KMS-11 (cell line): Measurements from ENCODE around the gene SLC12A5.
A peak's percentile ranks its signal among the peaks of the same experiment; 100 is the strongest.

Source experiments
- H2AFZ ChIP-seq: fragments of 200-600 bp; sonication (generic); 2 replicates; pipeline ENCODE4 v1.6.1; 2016; ENCODE audit warnings: antibody characterized with exemption, mixed run types, low read depth
- H3K27ac ChIP-seq: fragments of 200-600 bp; sonication (generic); 2 replicates; pipeline ENCODE4 v1.6.1; 2016; ENCODE audit warnings: mild to moderate bottlenecking, mixed run types
- H3K27me3 ChIP-seq: fragments of 200-600 bp; sonication (generic); 2 replicates; pipeline ENCODE4 v1.6.1; 2017; ENCODE audit warnings: mild to moderate bottlenecking, low read depth, mixed run types, moderate library complexity; ENCODE audit not compliant: insufficient read depth
- H3K36me3 ChIP-seq: fragments of 200-600 bp; sonication (generic); 2 replicates; pipeline ENCODE4 v1.6.1; 2017; ENCODE audit warnings: mild to moderate bottlenecking, mixed run types; ENCODE audit not compliant: insufficient read depth
- H3K4me1 ChIP-seq: fragments of 200-600 bp; sonication (generic); 2 replicates; pipeline ENCODE4 v1.6.1; 2016; ENCODE audit warnings: mild to moderate bottlenecking, low read depth, mixed run types; ENCODE audit not compliant: poor library complexity, severe bottlenecking
- H3K4me2 ChIP-seq: fragments of 200-600 bp; sonication (generic); 2 replicates; pipeline ENCODE4 v1.7.0; 2016; ENCODE audit warnings: mild to moderate bottlenecking, mixed run types
- H3K4me3 ChIP-seq: fragments of 200-600 bp; sonication (generic); IDR thresholded peaks from 2 replicates; pipeline ENCODE4 v1.6.1; 2017; ENCODE audit warnings: low read depth, low read length, mixed read lengths; ENCODE audit not compliant: insufficient read depth
- H3K79me2 ChIP-seq: fragments of 200-600 bp; sonication (generic); 2 replicates; pipeline ENCODE4 v1.6.1; 2016; ENCODE audit warnings: low read depth, mixed run types; ENCODE audit not compliant: insufficient read depth
- H3K9ac ChIP-seq: fragments of 200-600 bp; sonication (generic); 2 replicates; pipeline ENCODE4 v1.6.1; 2016; ENCODE audit warnings: mild to moderate bottlenecking, mixed run types
- H4K20me1 ChIP-seq: fragments of 200-600 bp; sonication (generic); 2 replicates; pipeline ENCODE4 v1.6.1; 2016; ENCODE audit warnings: mild to moderate bottlenecking, mixed run types; ENCODE audit not compliant: insufficient read depth
- TF ChIP-seq, protein P1 (sequence below): fragments of 200-600 bp; sonication (generic); conservative IDR thresholded peaks from 2 replicates; pipeline ENCODE4 v1.6.1; 2017; ENCODE audit warnings: low read depth, mild to moderate bottlenecking, antibody characterized with exemption, low read length, moderate library complexity, mixed read lengths

SLC12A5 gene

DNA sequence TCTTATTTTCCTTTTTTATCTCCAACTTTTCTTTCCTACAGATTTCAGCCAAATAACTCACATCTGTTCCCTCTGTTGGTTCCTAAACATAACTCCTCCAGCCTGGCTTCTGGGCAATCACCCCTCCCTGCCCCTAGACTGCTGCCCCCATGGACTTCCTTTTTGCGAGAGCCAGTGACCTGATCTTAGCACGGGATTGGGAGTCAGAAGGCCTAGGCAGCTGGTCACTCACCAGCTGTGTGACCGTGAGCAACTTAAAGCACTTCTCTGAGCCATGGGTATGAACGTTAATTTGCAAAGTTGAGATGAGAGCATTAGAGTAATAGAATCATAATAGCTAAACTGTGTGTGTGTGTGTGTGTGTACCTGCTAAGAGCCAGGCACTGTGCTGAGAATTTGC lies 24.8 kb upstream of the SLC12A5 start:
- Histone ChIP-seq H3K4me1 (peaks cover 40% of the 10 kb centered on the region), H3K4me2 (no peak overlapping the region), H4K20me1 (no peaks in the 10 kb centered on the region), H2AFZ (no peak overlapping the region), H3K27me3 (peaks cover 7% of the 10 kb centered on the region; the same call in 1 of the 2 replicates), H3K9ac (no peak overlapping the region), H3K79me2 (no peaks in the 10 kb centered on the region), H3K4me3 (no peak overlapping the region), H3K36me3 (no peaks in the 10 kb centered on the region), H3K27ac (no peak overlapping the region)
- TF ChIP-seq, protein P1, sequence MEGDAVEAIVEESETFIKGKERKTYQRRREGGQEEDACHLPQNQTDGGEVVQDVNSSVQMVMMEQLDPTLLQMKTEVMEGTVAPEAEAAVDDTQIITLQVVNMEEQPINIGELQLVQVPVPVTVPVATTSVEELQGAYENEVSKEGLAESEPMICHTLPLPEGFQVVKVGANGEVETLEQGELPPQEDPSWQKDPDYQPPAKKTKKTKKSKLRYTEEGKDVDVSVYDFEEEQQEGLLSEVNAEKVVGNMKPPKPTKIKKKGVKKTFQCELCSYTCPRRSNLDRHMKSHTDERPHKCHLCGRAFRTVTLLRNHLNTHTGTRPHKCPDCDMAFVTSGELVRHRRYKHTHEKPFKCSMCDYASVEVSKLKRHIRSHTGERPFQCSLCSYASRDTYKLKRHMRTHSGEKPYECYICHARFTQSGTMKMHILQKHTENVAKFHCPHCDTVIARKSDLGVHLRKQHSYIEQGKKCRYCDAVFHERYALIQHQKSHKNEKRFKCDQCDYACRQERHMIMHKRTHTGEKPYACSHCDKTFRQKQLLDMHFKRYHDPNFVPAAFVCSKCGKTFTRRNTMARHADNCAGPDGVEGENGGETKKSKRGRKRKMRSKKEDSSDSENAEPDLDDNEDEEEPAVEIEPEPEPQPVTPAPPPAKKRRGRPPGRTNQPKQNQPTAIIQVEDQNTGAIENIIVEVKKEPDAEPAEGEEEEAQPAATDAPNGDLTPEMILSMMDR = no peak

DNA sequence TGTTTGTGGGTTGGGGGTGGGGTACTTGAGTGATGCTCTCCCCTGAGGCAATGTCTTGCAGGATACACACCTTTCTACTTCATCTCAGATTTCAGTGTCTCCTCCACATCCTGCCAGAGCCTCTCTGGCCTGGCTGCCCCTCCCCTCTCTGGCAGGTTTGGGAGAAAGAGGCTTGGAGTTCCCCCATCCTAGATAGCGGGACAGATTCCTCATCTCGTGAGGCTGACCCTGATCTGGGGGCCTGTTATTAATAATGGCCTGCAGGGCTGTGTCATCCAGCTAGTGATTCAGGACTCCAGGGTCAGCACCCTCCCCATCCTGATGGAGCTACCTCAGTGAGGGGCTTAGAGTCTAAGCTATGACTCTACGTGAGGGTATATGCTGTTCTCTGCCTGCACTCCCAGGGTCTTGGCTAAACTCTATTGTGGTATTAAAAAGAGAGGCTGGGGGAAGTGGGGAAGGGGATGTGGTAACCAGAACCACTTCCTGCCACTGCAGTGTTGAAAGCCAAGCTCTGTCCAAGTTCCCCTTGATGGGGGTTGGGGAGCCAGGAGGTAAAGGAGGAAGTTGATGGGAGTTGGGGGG lies 24.0 kb upstream of the SLC12A5 start:
- Histone ChIP-seq H3K4me1 (peaks cover 40% of the 10 kb centered on the region), H3K79me2 (no peaks in the 10 kb centered on the region), H3K27me3 (peaks cover 7% of the 10 kb centered on the region; the same call in 1 of the 2 replicates), H4K20me1 (no peaks in the 10 kb centered on the region), H3K4me3 (no peak overlapping the region), H2AFZ (peak overlapping the region; percentile 7; the same call in 1 of the 2 replicates), H3K36me3 (no peaks in the 10 kb centered on the region), H3K27ac (no peak overlapping the region), H3K4me2 (peak overlapping the region; percentile 55), H3K9ac (no peak overlapping the region)
- TF ChIP-seq, protein P1 = no peak

DNA sequence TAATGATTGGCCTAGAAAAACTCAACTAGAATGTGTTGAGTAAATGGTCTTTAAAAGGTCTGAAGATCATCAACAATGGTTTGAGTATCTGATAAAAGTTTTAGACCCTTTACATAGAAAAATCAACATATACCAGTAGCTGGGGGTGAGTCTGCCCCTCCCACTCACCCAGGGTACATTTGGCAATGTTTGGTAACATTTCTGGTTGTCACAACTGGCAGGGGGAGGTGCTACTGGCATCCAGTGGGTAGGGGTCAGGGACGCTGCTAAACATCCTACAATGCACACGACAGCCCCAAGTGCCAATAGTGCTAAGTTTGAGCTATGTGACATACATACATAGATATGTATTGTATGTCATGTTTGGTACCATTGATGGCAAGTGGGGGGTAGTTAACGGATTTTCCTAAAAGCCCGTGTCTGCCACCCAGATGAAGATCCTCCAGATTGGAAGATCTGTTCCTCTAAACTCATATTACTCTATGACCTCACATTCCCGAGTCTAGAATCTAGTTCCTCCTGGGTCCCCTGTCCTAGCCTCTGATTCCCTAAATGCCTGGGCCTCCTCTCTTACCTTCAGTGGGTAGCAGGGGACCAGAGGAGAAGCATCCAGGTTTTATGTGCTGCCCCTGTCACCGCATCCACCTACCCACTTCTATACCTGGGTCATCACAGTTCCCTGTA lies 22.9 kb upstream of the SLC12A5 start:
- H3K4me1 ChIP-seq = peaks cover 40% of the 10 kb centered on the region
- H3K4me3 ChIP-seq = no peak overlapping the region
- TF ChIP-seq, protein P1 = no peak
- no peaks in the 10 kb centered on the region for H3K36me3 ChIP-seq
- no peak overlapping the region for H3K4me2 ChIP-seq
- no peaks in the 10 kb centered on the region for H4K20me1 ChIP-seq
- H2AFZ ChIP-seq = no peak overlapping the region
- no peaks in the 10 kb centered on the region for H3K79me2 ChIP-seq
- no peak overlapping the region for H3K27ac ChIP-seq
- peaks cover 4% of the 10 kb centered on the region; the same call in 1 of the 2 replicates for H3K27me3 ChIP-seq
- H3K9ac ChIP-seq = no peak overlapping the region

DNA sequence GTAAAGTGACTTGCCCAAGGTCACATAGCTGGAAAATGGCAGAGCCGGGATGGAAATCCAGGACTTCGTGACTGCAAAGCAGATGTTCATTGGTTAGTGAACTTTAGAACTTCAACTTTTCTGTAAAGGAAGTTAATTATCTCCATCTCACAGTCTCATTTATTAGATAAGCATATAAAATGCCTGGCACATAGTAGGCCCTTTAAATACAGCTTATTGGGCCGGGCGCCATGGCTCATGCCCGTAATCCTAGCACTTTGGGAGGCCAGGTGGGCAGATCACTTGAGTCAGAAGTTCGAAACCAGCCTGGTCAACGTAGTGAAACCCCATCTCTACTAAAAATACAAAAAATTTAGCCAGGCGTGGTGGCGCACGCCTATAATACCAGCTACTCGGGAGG lies 22.1 kb upstream of the SLC12A5 start:
- H4K20me1 ChIP-seq = no peaks in the 10 kb centered on the region
- no peak overlapping the region for H3K4me2 ChIP-seq
- TF ChIP-seq, protein P1 = no peak
- no peak overlapping the region for H2AFZ ChIP-seq
- H3K79me2 ChIP-seq = no peaks in the 10 kb centered on the region
- H3K4me3 ChIP-seq = no peak overlapping the region
- no peaks in the 10 kb centered on the region for H3K36me3 ChIP-seq
- no peak overlapping the region for H3K9ac ChIP-seq
- H3K4me1 ChIP-seq = peaks cover 40% of the 10 kb centered on the region
- no peak overlapping the region for H3K27ac ChIP-seq
- H3K27me3 ChIP-seq = no peaks in the 10 kb centered on the region; the same call in 1 of the 2 replicates
